Measurements from ENCODE around the gene NANOG.
"Not testable (repeated sequence)": the region's sequence is repeated elsewhere in the genome, so short reads cannot be mapped to it uniquely, and the experiment has no call there.

The NANOG gene

GRCh38 chr12:7788884-7789528 is at the start of gene NANOG:
NANOG (plus strand) TSS chr12:7789402; CDS start chr12:7789615, 213 bp downstream.
- H3K4me3 ChIP-seq (ENCODE audit: low read depth, low read length): not testable (repeated sequence)

GRCh38 chr12:7747246-7747645 is 42.0 kb upstream of the NANOG start, which contains the start of gene CLEC4C:
CLEC4C (minus strand) TSS chr12:7747375; CDS start chr12:7747348, 27 bp downstream.
- H3K4me3 ChIP-seq (ENCODE audit: low read depth, low read length): no peak within 1 kb of the TSS
- TF ChIP-seq CTCF (IDR thresholded peaks at IDR 0.05; ENCODE audit: low read depth, low read length): no peak

- TF ChIP-seq CTCF (IDR thresholded peaks at IDR 0.05; ENCODE audit: low read depth, low read length): no peak
- H3K4me3 ChIP-seq (ENCODE audit: low read depth, low read length): no peak overlapping the region
Observed at GRCh38 chr12:7748852-7749251, 40.4 kb upstream of the NANOG start.

- TF ChIP-seq CTCF (IDR thresholded peaks at IDR 0.05; ENCODE audit: low read depth, low read length): no peak
- H3K4me3 ChIP-seq (ENCODE audit: low read depth, low read length): no peak overlapping the region
Observed at GRCh38 chr12:7749442-7749841, 39.8 kb upstream of the NANOG start.

- no peak overlapping the region for H3K4me3 ChIP-seq (ENCODE audit: low read depth, low read length)
- no peak for TF ChIP-seq CTCF (IDR thresholded peaks at IDR 0.05; ENCODE audit: low read depth, low read length)
Observed at GRCh38 chr12:7750350-7750749, 38.9 kb upstream of the NANOG start.

- no peak for TF ChIP-seq CTCF (IDR thresholded peaks at IDR 0.05; ENCODE audit: low read depth, low read length)
- H3K4me3 ChIP-seq (ENCODE audit: low read depth, low read length): no peak overlapping the region
Observed at GRCh38 chr12:7751394-7751793, 37.8 kb upstream of the NANOG start.

- not testable (repeated sequence) for H3K4me3 ChIP-seq (ENCODE audit: low read depth, low read length)
Observed at GRCh38 chr12:7751941-7752922, 37.0 kb upstream of the NANOG start.

- H3K4me3 ChIP-seq (ENCODE audit: low read depth, low read length): not testable (repeated sequence)
Observed at GRCh38 chr12:7755668-7756067, 33.5 kb upstream of the NANOG start.

All from WI38 (cell line).